Endothelial cell of umbilical vein (primary cell): ENCODE results near the gene PPP2R2C. TPM values are rescaled to one million over a fixed set of nuclear protein-coding genes. Genes with fewer than 3 reads are reported as not detected.

Experiments
- BruUV-seq: library from RNA; stranded (reverse); fragments of 400-500 nt; replicated peaks from 2 replicates; lab custom pipeline; 2021; lab: Mats Ljungman, UMichigan
- CTCF ChIA-PET: fragments of 300-600, 350-600 bp; sonication (Branson Sonifier 250); formaldehyde crosslinking; loops from one replicate; lab custom pipeline; 2021; ENCODE audit warnings: antibody characterized with exemption, inconsistent platforms; lab: Charles Lee
- POLR2A ChIA-PET: fragments of 300-600, 350-600 bp; sonication (Branson Sonifier 250); formaldehyde crosslinking; loops from one replicate; lab custom pipeline; 2021; ENCODE audit warnings: antibody characterized with exemption, inconsistent platforms; lab: Charles Lee
- DNase-seq: peaks from one replicate; pipeline ENCODE4 v3.0.0-alpha.2; 2011; ENCODE audit warnings: low read depth, low spot score
- FAIRE-seq: peaks from 2 replicates; lab custom pipeline; 2011; peaks lifted over from hg19 to GRCh38; lab: Jason Lieb, UNC
- H2AFZ ChIP-seq: 2 replicates; pipeline ENCODE4 v1.6.0; 2012; ENCODE audit warnings: low read depth, low read length, control low read depth, inconsistent platforms
- H3K27ac ChIP-seq: 2 replicates; pipeline ENCODE4 v1.5.1; 2011; ENCODE audit warnings: low read depth, mild to moderate bottlenecking, control low read depth, low read length, moderate library complexity; ENCODE audit not compliant: insufficient read depth
- H3K27me3 ChIP-seq, 2 experiments: 2 replicates each; pipeline versions ENCODE4 v1.6.0 to v1.6.1; 2011; ENCODE audit warnings: low read length in 2 of 2, mixed read lengths in 1 of 2; ENCODE audit not compliant: control insufficient read depth in 2 of 2, insufficient read depth in 2 of 2
- H3K36me3 ChIP-seq, 2 experiments: 2 replicates in 1 of 2; 3 replicates in 1 of 2; pipeline ENCODE4 v1.5.1; 2011; ENCODE audit warnings: low read length in 2 of 2, mild to moderate bottlenecking in 1 of 2, moderate library complexity in 1 of 2; ENCODE audit not compliant: control insufficient read depth in 2 of 2, insufficient read depth in 2 of 2; ENCODE audit errors: extremely low read depth in 1 of 2
- H3K4me1 ChIP-seq: 3 replicates; pipeline ENCODE4 v1.5.1; 2011; ENCODE audit warnings: mild to moderate bottlenecking, low read length; ENCODE audit not compliant: control insufficient read depth, insufficient read depth; ENCODE audit errors: extremely low read depth
- H3K4me2 ChIP-seq: 2 replicates; pipeline ENCODE4 v1.6.1; 2011; ENCODE audit warnings: low read length, control low read depth, mixed read lengths; ENCODE audit not compliant: insufficient read depth
- H3K4me3 ChIP-seq, 3 experiments: fragments of 200-600 bp in 1 of 3; sonication (generic), shearing (Covaris generic) in 1 of 3; replicated peaks in 1 of 3; 2 replicates each; pipeline ENCODE4 v1.5.1; 2011 to 2016; ENCODE audit warnings: control low read depth in 3 of 3, low read length in 3 of 3, mild to moderate bottlenecking in 2 of 3, inconsistent platforms in 1 of 3, low read depth in 1 of 3, moderate library complexity in 1 of 3; ENCODE audit not compliant: insufficient read depth in 1 of 3
- H3K79me2 ChIP-seq: 2 replicates; pipeline ENCODE4 v1.6.0; 2012; ENCODE audit warnings: low read length, inconsistent platforms; ENCODE audit not compliant: control insufficient read depth, insufficient read depth
- H3K9ac ChIP-seq: replicated peaks from 2 replicates; pipeline ENCODE3; 2011; ENCODE audit warnings: low read length, control low read depth; ENCODE audit not compliant: insufficient read depth; ENCODE audit errors: extremely low read depth
- H3K9me1 ChIP-seq: replicated peaks from 3 replicates; pipeline ENCODE4 v1.6.0; 2011; ENCODE audit warnings: mild to moderate bottlenecking, low read length; ENCODE audit not compliant: control insufficient read depth, insufficient read depth; ENCODE audit errors: extremely low read depth
- H3K9me3 ChIP-seq: replicated peaks from 2 replicates; pipeline ENCODE4 v1.5.1; 2012; ENCODE audit warnings: low read length, inconsistent platforms; ENCODE audit not compliant: control insufficient read depth, insufficient read depth
- H4K20me1 ChIP-seq: replicated peaks from 2 replicates; pipeline ENCODE3; 2011; ENCODE audit warnings: mild to moderate bottlenecking, low read length; ENCODE audit not compliant: control insufficient read depth, insufficient read depth; ENCODE audit errors: extremely low read depth
- EZH2 ChIP-seq: IDR thresholded peaks from 2 replicates; pipeline ENCODE4 v1.6.1; 2012; ENCODE audit warnings: borderline replicate concordance, low read depth, mild to moderate bottlenecking, moderate library complexity, low read length, inconsistent platforms; ENCODE audit not compliant: severe bottlenecking
- FOS ChIP-seq: IDR thresholded peaks from 2 replicates; pipeline ENCODE4 v1.6.1; 2011; ENCODE audit warnings: mild to moderate bottlenecking, low read length, moderate library complexity, borderline replicate concordance; ENCODE audit not compliant: insufficient read depth
- GATA2 ChIP-seq: IDR thresholded peaks from 2 replicates; pipeline ENCODE4 v1.7.0; 2011; ENCODE audit warnings: low read depth, mild to moderate bottlenecking, moderate library complexity, mixed read lengths, low read length; ENCODE audit not compliant: insufficient read length, insufficient read depth
- JUN ChIP-seq: IDR thresholded peaks from 2 replicates; pipeline ENCODE4 v1.6.1; 2011; ENCODE audit warnings: borderline replicate concordance, low read depth; ENCODE audit not compliant: insufficient read length, insufficient read depth
- MYC ChIP-seq: IDR thresholded peaks from one replicate; pipeline ENCODE4 v1.6.1; 2011; ENCODE audit warnings: mild to moderate bottlenecking, low read depth, low read length
- POLR2A ChIP-seq: IDR thresholded peaks from 2 replicates; pipeline ENCODE4 v1.6.1; 2012; ENCODE audit warnings: low read depth, mild to moderate bottlenecking, control low read depth, low read length
- POLR2AphosphoS5 ChIP-seq: IDR thresholded peaks from 2 replicates; pipeline ENCODE4 v1.6.1; 2012; ENCODE audit warnings: low read depth, mild to moderate bottlenecking, control low read depth, low read length, moderate library complexity; ENCODE audit not compliant: insufficient read depth
- dilution Hi-C: fragments of 300-500 bp; cut with MboI; formaldehyde crosslinking; loops from one replicate; pipeline ENCODE4 v1.15.0; 2019; ENCODE audit warnings: low sequenced_read_pairs; ENCODE audit not compliant: extremely low pct_ligation_motif_present
- intact Hi-C: fragments of 100-400 bp; cut with micrococcal nuclease; formaldehyde crosslinking; loops from one replicate; pipeline ENCODE4 v1.10.0; 2022
- polyA plus RNA-seq, 4 experiments: library from polyadenylated mRNA; depleted of rRNA in 3 of 4; stranded (reverse) in 3 of 4; unstranded in 1 of 4; fragments of >200 nt; gene quantifications; 2 replicates each; pipeline versions ENCODE4 v1.2.1 to v1.2.3, GENCODE V29; 2011 to 2012; ENCODE audit warnings: missing spikeins in 1 of 4
- total RNA-seq: library from RNA; stranded (reverse); gene quantifications from 2 replicates; pipeline ENCODE4 v1.2.3, GENCODE V29; 2021
- TF ChIP-seq, protein P1 (sequence below), 2 donors: IDR thresholded peaks; 1 replicate in 1 of 2; 2 replicates in 1 of 2; pipeline ENCODE4 v1.5.1; 2011; ENCODE audit warnings: low read length in 2 of 2, mild to moderate bottlenecking in 2 of 2, moderate library complexity in 2 of 2, control low read depth in 1 of 2, inconsistent platforms in 1 of 2, low read depth in 1 of 2; ENCODE audit not compliant: insufficient read depth in 1 of 2; ENCODE audit errors: extremely low read depth in 1 of 2
- TF ChIP-seq, protein P2 (sequence below): IDR thresholded peaks from 2 replicates; pipeline ENCODE4 v1.6.1; 2011; ENCODE audit not compliant: insufficient read depth, insufficient read length

Gene PPP2R2C
- total and polyA plus RNA-seq, 2 donors (not counting 3 experiments of a cell fraction or from before 2014, with no cell fraction given), result 0.03 to 0.09 TPM

DNA sequence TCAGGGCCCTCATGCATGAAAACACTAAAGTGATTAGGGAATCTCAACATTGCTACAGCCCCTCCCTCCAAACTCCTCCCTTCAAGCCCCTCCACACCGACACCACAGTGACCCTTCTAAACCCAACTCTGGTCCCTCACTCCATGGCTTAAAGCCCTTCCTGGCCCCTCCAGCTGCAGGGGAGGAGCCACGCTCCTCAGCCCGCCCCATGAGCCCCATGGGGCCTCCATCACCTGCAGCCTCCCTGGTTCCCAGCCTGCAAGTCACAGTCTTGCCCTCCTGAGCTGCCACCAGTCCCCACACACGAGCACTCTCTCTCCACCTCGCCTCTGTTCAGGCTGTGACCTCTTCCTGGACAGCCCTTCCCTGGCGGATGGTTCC, 31.2 kb downstream of the PPP2R2C start:
- CTCF ChIA-PET, result no interaction called here
- dilution Hi-C loops (no loop called here), intact Hi-C loops (no loop called here)
- Histone ChIP-seq H3K9ac (no peak overlapping the region), H3K27ac (no peak overlapping the region), H3K4me2 (no peak overlapping the region), H2AFZ (no peak overlapping the region), H3K4me3 (no peak overlapping the region), H3K4me1 (no peaks in the 10 kb centered on the region), H3K27me3 (no peaks in the 10 kb centered on the region), H3K9me1 (no peaks in the 10 kb centered on the region), H3K36me3 (no peaks in the 10 kb centered on the region), H3K9me3 (no peaks in the 10 kb centered on the region), H3K79me2 (no peaks in the 10 kb centered on the region), H4K20me1 (no peaks in the 10 kb centered on the region)
- TF ChIP-seq, protein P1, sequence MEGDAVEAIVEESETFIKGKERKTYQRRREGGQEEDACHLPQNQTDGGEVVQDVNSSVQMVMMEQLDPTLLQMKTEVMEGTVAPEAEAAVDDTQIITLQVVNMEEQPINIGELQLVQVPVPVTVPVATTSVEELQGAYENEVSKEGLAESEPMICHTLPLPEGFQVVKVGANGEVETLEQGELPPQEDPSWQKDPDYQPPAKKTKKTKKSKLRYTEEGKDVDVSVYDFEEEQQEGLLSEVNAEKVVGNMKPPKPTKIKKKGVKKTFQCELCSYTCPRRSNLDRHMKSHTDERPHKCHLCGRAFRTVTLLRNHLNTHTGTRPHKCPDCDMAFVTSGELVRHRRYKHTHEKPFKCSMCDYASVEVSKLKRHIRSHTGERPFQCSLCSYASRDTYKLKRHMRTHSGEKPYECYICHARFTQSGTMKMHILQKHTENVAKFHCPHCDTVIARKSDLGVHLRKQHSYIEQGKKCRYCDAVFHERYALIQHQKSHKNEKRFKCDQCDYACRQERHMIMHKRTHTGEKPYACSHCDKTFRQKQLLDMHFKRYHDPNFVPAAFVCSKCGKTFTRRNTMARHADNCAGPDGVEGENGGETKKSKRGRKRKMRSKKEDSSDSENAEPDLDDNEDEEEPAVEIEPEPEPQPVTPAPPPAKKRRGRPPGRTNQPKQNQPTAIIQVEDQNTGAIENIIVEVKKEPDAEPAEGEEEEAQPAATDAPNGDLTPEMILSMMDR (IDR thresholded peaks at IDR 0.05; ENCODE audit: extremely low read depth in 1 of 2, insufficient read depth in 1 of 2, low read depth in 1 of 2, low read length in 2 of 2), result no peak
- TF ChIP-seq EZH2 (no peak), POLR2AphosphoS5 (no peak), JUN (no peak)
- DNase-seq, result no peak
- POLR2A ChIA-PET, result no interaction called here
- BruUV-seq, result no TSS peak
- FAIRE-seq, result no peak

DNA sequence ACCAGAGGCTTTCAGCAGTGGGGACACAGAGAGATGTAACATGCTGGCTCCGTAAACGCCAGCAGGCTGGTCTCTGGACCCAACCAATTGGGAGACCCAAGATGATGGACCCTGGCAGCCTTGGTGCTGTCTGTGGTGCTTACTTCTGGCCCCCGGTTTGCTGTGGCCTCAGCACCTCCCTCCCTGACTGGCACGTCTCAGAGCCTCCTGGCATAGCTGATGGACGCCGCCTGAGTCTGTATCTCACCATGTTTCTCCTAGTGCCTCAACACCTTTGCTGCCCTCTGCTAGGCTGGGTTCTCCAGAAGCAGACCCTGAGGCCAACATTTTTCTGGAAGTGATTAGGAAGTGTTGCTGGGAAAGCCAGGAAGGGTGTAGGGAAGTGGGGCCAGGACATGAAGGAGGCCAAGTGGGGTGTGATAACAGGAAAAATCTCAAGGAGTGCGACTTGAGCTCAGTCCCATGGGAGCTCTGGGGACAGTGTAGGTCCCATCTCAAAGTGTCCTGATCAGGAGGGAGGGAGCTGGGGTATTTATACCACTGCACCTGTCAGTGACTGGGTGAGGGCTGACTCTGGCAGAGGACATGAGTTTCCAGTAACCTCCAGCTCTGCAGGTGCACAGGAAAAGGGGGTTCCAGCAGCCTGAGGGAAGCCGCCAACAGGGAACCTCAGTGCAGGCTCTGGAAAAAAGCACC, 31.8 kb downstream of the PPP2R2C start:
- no peaks in the 10 kb centered on the region for H3K79me2 ChIP-seq
- intact Hi-C loops (no loop called here), dilution Hi-C loops (no loop called here)
- H3K36me3 ChIP-seq, result no peaks in the 10 kb centered on the region
- no TSS peak for BruUV-seq
- H3K27ac ChIP-seq, result no peak overlapping the region
- H3K27me3 ChIP-seq, result no peaks in the 10 kb centered on the region
- H3K4me1 ChIP-seq, result no peaks in the 10 kb centered on the region
- no peak for FAIRE-seq
- POLR2A ChIA-PET, result no interaction called here
- H3K4me2 ChIP-seq, result no peak overlapping the region
- TF ChIP-seq POLR2AphosphoS5, result no peak
- TF ChIP-seq JUN, result no peak
- no peak for TF ChIP-seq POLR2A
- TF ChIP-seq GATA2, result no peak
- no peak for TF ChIP-seq MYC
- TF ChIP-seq FOS, result no peak
- TF ChIP-seq, protein P1 (IDR thresholded peaks at IDR 0.05; ENCODE audit: extremely low read depth in 1 of 2, insufficient read depth in 1 of 2, low read depth in 1 of 2, low read length in 2 of 2), result no peak
- TF ChIP-seq EZH2, result no peak
- TF ChIP-seq, protein P2, sequence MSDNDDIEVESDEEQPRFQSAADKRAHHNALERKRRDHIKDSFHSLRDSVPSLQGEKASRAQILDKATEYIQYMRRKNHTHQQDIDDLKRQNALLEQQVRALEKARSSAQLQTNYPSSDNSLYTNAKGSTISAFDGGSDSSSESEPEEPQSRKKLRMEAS, result no peak
- DNase-seq, result no peak
- H3K9me3 ChIP-seq, result no peaks in the 10 kb centered on the region
- CTCF ChIA-PET, result no interaction called here
- H3K9ac ChIP-seq, result no peak overlapping the region
- H2AFZ ChIP-seq, result no peak overlapping the region
- H4K20me1 ChIP-seq, result no peaks in the 10 kb centered on the region
- no peaks in the 10 kb centered on the region for H3K9me1 ChIP-seq
- H3K4me3 ChIP-seq, result no peak overlapping the region
